Mesothelial cell of epicardium (in vitro differentiated cells): Measurements from ENCODE around the gene PARD3. TPM values are rescaled to one million over a fixed set of nuclear protein-coding genes. Genes with fewer than 3 reads are reported as not detected.
A peak's percentile ranks its signal among the peaks of the same experiment; 100 is the strongest.

Experiments used
- DNase-seq, 2 experiments: peaks; one replicate each; pipeline ENCODE4 v3.0.0; 2021; ENCODE audit warnings: low spot score in 2 of 2; ENCODE audit not compliant: unreplicated experiment in 2 of 2
- H3K27ac Mint-ChIP-seq: 2 replicates; pipeline ENCODE4 v1.8.0; 2021; ENCODE audit warnings: mixed read lengths
- H3K27me3 Mint-ChIP-seq: 2 replicates; pipeline ENCODE4 v1.8.0; 2021; ENCODE audit warnings: low read depth, mixed read lengths
- H3K36me3 Mint-ChIP-seq: 2 replicates; pipeline ENCODE4 v1.8.0; 2021; ENCODE audit warnings: mixed read lengths
- H3K4me1 Mint-ChIP-seq: 2 replicates; pipeline ENCODE4 v1.8.0; 2021; ENCODE audit warnings: mixed read lengths
- H3K4me3 Mint-ChIP-seq: 2 replicates; pipeline ENCODE4 v1.8.0; 2021; ENCODE audit warnings: mild to moderate bottlenecking, moderate library complexity, mixed read lengths
- H3K9me3 Mint-ChIP-seq: 2 replicates; pipeline ENCODE4 v1.8.0; 2021; ENCODE audit warnings: mixed read lengths
- CTCF ChIP-seq: fragments of 200-600 bp; sonication (generic); IDR thresholded peaks from one replicate; pipeline ENCODE4 v1.5.0; 2021; ENCODE audit warnings: antibody characterized with exemption; ENCODE audit not compliant: unreplicated experiment
- total RNA-seq: library from RNA; stranded (reverse); gene quantifications from 3 replicates; pipeline ENCODE4 v1.2.1, GENCODE V29; 2021

Gene PARD3
- total RNA-seq, 1 donor from 2014 or later: 73.2 TPM

GRCh38 chr10:34151931-34152330 is 663.2 kb downstream of the PARD3 start:
- no peaks in the 10 kb centered on the region for H3K9me3 Mint-ChIP-seq
- DNase-seq: no peak
- TF ChIP-seq CTCF: no peak
- no peaks in the 10 kb centered on the region for H3K27me3 Mint-ChIP-seq
- H3K27ac Mint-ChIP-seq: no peak overlapping the region
- H3K4me1 Mint-ChIP-seq: peaks cover 21% of the 10 kb centered on the region
- no peak overlapping the region for H3K4me3 Mint-ChIP-seq
- no peaks in the 10 kb centered on the region for H3K36me3 Mint-ChIP-seq

GRCh38 chr10:34151481-34151880 is 663.6 kb downstream of the PARD3 start:
- H3K4me1 Mint-ChIP-seq: peaks cover 17% of the 10 kb centered on the region
- no peak overlapping the region for H3K27ac Mint-ChIP-seq
- no peaks in the 10 kb centered on the region for H3K36me3 Mint-ChIP-seq
- no peak for TF ChIP-seq CTCF
- H3K4me3 Mint-ChIP-seq: no peak overlapping the region
- H3K9me3 Mint-ChIP-seq: peaks cover 3% of the 10 kb centered on the region
- DNase-seq: no peak
- no peaks in the 10 kb centered on the region for H3K27me3 Mint-ChIP-seq

- Mint-ChIP-seq H3K9me3 (peaks cover 12% of the 10 kb centered on the region), H3K4me1 (peaks cover 17% of the 10 kb centered on the region), H3K4me3 (no peak overlapping the region), H3K27me3 (no peaks in the 10 kb centered on the region), H3K36me3 (peaks cover 6% of the 10 kb centered on the region), H3K27ac (no peak overlapping the region)
- no peak for TF ChIP-seq CTCF
- no peak for DNase-seq
Measured at GRCh38 chr10:34150103-34150502, 665.0 kb downstream of the PARD3 start.

- no peak overlapping the region for H3K4me3 Mint-ChIP-seq
- no peak overlapping the region for H3K27ac Mint-ChIP-seq
- H3K36me3 Mint-ChIP-seq: peaks cover 6% of the 10 kb centered on the region
- no peaks in the 10 kb centered on the region for H3K27me3 Mint-ChIP-seq
- no peak for TF ChIP-seq CTCF
- peaks cover 4% of the 10 kb centered on the region for H3K4me1 Mint-ChIP-seq
- H3K9me3 Mint-ChIP-seq: peaks cover 18% of the 10 kb centered on the region
- DNase-seq: no peak
Measured at GRCh38 chr10:34148305-34148657, 666.8 kb downstream of the PARD3 start.

GRCh38 chr10:34147641-34148304 is 667.3 kb downstream of the PARD3 start:
- no peaks in the 10 kb centered on the region for H3K27me3 Mint-ChIP-seq
- no peak for TF ChIP-seq CTCF
- no peak for DNase-seq
- peaks cover 4% of the 10 kb centered on the region for H3K4me1 Mint-ChIP-seq
- peaks cover 18% of the 10 kb centered on the region for H3K9me3 Mint-ChIP-seq
- no peak overlapping the region for H3K27ac Mint-ChIP-seq
- no peak overlapping the region for H3K4me3 Mint-ChIP-seq
- H3K36me3 Mint-ChIP-seq: peaks cover 6% of the 10 kb centered on the region

- no peak for DNase-seq
- H3K4me3 Mint-ChIP-seq: no peak overlapping the region
- TF ChIP-seq CTCF: no peak
- peaks cover 18% of the 10 kb centered on the region for H3K9me3 Mint-ChIP-seq
- peaks cover 6% of the 10 kb centered on the region for H3K36me3 Mint-ChIP-seq
- H3K4me1 Mint-ChIP-seq: peaks cover 7% of the 10 kb centered on the region
- peak overlapping the region; percentile 45 for H3K27ac Mint-ChIP-seq
- H3K27me3 Mint-ChIP-seq: no peaks in the 10 kb centered on the region
Measured at GRCh38 chr10:34145715-34146114, 669.4 kb downstream of the PARD3 start.
